Esophagus muscularis mucosa (tissue), 4 donors: ENCODE results near the gene PEX10.

Source experiments
- EP300 ChIP-seq: sonication (generic); formaldehyde crosslinking; IDR thresholded peaks from one replicate; pipeline ENCODE4 v1.6.1; 2017; ENCODE audit warnings: antibody characterized with exemption
- POLR2A ChIP-seq: fragments of 450-650 bp; IDR thresholded peaks from one replicate; pipeline ENCODE4 v1.6.1; 2017; ENCODE audit warnings: antibody characterized with exemption, moderate library complexity, mild to moderate bottlenecking, low read depth
- POLR2AphosphoS5 ChIP-seq, 2 donors: sonication (generic); formaldehyde crosslinking; IDR thresholded peaks; one replicate each; pipeline ENCODE4 v1.6.1; 2017; ENCODE audit warnings: antibody characterized with exemption in 2 of 2
- TF ChIP-seq, protein P1 (sequence below), 3 experiments: fragments of 200-600 bp in 2 of 3; fragments of 450-650 bp in 1 of 3; sonication (generic) in 2 of 3; IDR thresholded peaks; one replicate each; pipeline ENCODE4 v1.5.1; 2017 to 2019; ENCODE audit warnings: antibody characterized with exemption in 3 of 3, mild to moderate bottlenecking in 2 of 3, moderate library complexity in 1 of 3

DNA sequence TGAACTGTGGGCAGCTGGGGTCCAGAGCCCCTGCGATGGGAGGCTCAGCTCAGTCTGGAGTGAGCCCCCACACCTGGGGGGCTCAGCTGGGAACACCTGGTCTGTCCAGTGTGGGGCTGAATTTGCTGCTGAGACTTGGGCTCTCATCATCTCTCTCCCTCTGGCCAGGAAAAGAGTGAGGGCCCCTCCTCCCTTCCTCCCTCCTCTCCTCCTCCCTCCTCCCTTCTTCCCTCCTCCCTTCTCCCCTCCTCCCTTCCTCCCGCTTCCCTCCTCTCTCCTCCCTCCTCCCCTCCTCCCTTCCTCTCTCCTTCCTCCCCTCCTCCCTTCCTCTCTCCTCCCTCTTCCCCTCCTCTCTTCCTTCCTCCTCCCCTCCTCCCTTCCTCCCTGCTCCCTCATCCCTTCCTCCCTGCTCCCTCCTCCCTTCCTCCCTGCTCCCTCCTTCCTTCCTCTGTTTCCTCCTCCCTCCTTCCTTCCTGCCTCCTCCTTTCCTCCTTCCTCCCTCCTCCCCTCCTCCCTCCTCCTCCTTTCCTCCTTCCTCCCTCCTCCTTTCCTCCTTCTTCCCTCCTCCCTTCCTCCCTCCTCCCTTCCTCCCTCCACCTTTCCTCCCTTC is 23.5 kb upstream of the PEX10 start:
- TF ChIP-seq POLR2AphosphoS5 (IDR thresholded peaks at IDR 0.05) (no peak), POLR2A (no peak), EP300 (no peak)
- TF ChIP-seq, protein P1, sequence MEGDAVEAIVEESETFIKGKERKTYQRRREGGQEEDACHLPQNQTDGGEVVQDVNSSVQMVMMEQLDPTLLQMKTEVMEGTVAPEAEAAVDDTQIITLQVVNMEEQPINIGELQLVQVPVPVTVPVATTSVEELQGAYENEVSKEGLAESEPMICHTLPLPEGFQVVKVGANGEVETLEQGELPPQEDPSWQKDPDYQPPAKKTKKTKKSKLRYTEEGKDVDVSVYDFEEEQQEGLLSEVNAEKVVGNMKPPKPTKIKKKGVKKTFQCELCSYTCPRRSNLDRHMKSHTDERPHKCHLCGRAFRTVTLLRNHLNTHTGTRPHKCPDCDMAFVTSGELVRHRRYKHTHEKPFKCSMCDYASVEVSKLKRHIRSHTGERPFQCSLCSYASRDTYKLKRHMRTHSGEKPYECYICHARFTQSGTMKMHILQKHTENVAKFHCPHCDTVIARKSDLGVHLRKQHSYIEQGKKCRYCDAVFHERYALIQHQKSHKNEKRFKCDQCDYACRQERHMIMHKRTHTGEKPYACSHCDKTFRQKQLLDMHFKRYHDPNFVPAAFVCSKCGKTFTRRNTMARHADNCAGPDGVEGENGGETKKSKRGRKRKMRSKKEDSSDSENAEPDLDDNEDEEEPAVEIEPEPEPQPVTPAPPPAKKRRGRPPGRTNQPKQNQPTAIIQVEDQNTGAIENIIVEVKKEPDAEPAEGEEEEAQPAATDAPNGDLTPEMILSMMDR (IDR thresholded peaks at IDR 0.05) = no peak
